Embryonic facial prominence (tissue), 1 donor: Measurements from ENCODE around the gene BAZ1A.
"Not testable (repeated sequence)": the region's sequence is repeated elsewhere in the genome, so short reads cannot be mapped to it uniquely, and the experiment has no call there.

Source experiments
- DNase-seq: peaks from one replicate; pipeline ENCODE4 v3.0.0-alpha.2; 2016; ENCODE audit errors: extremely low spot score

The BAZ1A gene

GRCh38 chr14:34782031-34782430 is 93.1 kb downstream of the BAZ1A start:
- DNase-seq: no peak

- DNase-seq: no peak
Measured at GRCh38 chr14:34781242-34781641, 93.9 kb downstream of the BAZ1A start.

- DNase-seq: no peak
Measured at GRCh38 chr14:34780646-34781045, 94.5 kb downstream of the BAZ1A start.

- DNase-seq: no peak
Measured at GRCh38 chr14:34778744-34779143, 96.4 kb downstream of the BAZ1A start.

GRCh38 chr14:34776611-34777010 is 98.5 kb downstream of the BAZ1A start:
- DNase-seq: no peak

- no peak for DNase-seq
Measured at GRCh38 chr14:34775922-34776321, 99.2 kb downstream of the BAZ1A start.

- no peak for DNase-seq
Measured at GRCh38 chr14:34775342-34775741, 99.8 kb downstream of the BAZ1A start.

- DNase-seq: no peak
Measured at GRCh38 chr14:34770901-34771300, 104.3 kb downstream of the BAZ1A start.

- peak; percentile 20 for DNase-seq
Measured at GRCh38 chr14:34766606-34767005, 108.6 kb downstream of the BAZ1A start.

GRCh38 chr14:34766060-34766459 is 109.1 kb downstream of the BAZ1A start:
- no peak for DNase-seq

GRCh38 chr14:34755215-34755614 is 119.9 kb downstream of the BAZ1A start:
- no peak for DNase-seq

- no peak for DNase-seq
Measured at GRCh38 chr14:34754687-34755086, 120.5 kb downstream of the BAZ1A start.

- DNase-seq: no peak
Measured at GRCh38 chr14:34750670-34751069, 124.5 kb downstream of the BAZ1A start.

GRCh38 chr14:34750233-34750632 is 124.9 kb downstream of the BAZ1A start:
- DNase-seq: no peak

GRCh38 chr14:34749408-34749807 is 125.8 kb downstream of the BAZ1A start:
- no peak for DNase-seq

GRCh38 chr14:34742270-34743115 is 132.7 kb downstream of the BAZ1A start:
- no peak for DNase-seq

- DNase-seq: no peak
Measured at GRCh38 chr14:34741840-34742239, 133.3 kb downstream of the BAZ1A start.

GRCh38 chr14:34740139-34740538 is 135.0 kb downstream of the BAZ1A start:
- not testable (repeated sequence) for DNase-seq

GRCh38 chr14:34737079-34737478 is 138.1 kb downstream of the BAZ1A start:
- DNase-seq: not testable (repeated sequence)

GRCh38 chr14:34733245-34733644 is 141.9 kb downstream of the BAZ1A start:
- DNase-seq: no peak

GRCh38 chr14:34732802-34733201 is 142.4 kb downstream of the BAZ1A start:
- DNase-seq: no peak

GRCh38 chr14:34723867-34724266 is 151.3 kb downstream of the BAZ1A start:
- DNase-seq: no peak

GRCh38 chr14:34722723-34723545 is 152.2 kb downstream of the BAZ1A start:
- no peak for DNase-seq
